Memory B cell (primary cell): ENCODE data around the gene IRX6.

Experiments used
- ATAC-seq: fragments of 150-1000 bp; cut with Tn5 transposase; 2 replicates; pipeline ENCODE4 v1.10.0; 2021; ENCODE audit warnings: low read depth, mild to moderate bottlenecking, moderate library complexity
- DNase-seq, 2 donors: peaks; one replicate each; pipeline ENCODE4 v3.0.0; 2022; ENCODE audit warnings: low spot score in 2 of 2
- H3K27ac Mint-ChIP-seq: one replicate; pipeline ENCODE4 v1.8.0; 2022; ENCODE audit warnings: mild to moderate bottlenecking, moderate library complexity, mixed read lengths
- H3K27me3 Mint-ChIP-seq: one replicate; pipeline ENCODE4 v1.8.0; 2022; ENCODE audit warnings: mixed read lengths
- H3K36me3 Mint-ChIP-seq: one replicate; pipeline ENCODE4 v1.8.0; 2022; ENCODE audit warnings: mild to moderate bottlenecking, mixed read lengths
- H3K4me1 Mint-ChIP-seq: one replicate; pipeline ENCODE4 v1.8.0; 2022; ENCODE audit warnings: mixed read lengths
- H3K4me3 Mint-ChIP-seq: one replicate; pipeline ENCODE4 v1.8.0; 2022; ENCODE audit warnings: mild to moderate bottlenecking, moderate library complexity, mixed read lengths
- H3K9me3 Mint-ChIP-seq: one replicate; pipeline ENCODE4 v1.8.0; 2022; ENCODE audit warnings: mixed read lengths

Gene IRX6

GRCh38 chr16:55294931-55295342 lies 29.1 kb upstream of the IRX6 start:
- ATAC-seq (no peak), DNase-seq (no peak)
- no peak overlapping the region for H3K27ac Mint-ChIP-seq
- H3K36me3 Mint-ChIP-seq, result no peaks in the 10 kb centered on the region
- H3K27me3 Mint-ChIP-seq, result no peaks in the 10 kb centered on the region
- no peak overlapping the region for H3K4me3 Mint-ChIP-seq
- peaks cover 2% of the 10 kb centered on the region for H3K9me3 Mint-ChIP-seq
- no peaks in the 10 kb centered on the region for H3K4me1 Mint-ChIP-seq

GRCh38 chr16:55297062-55297909 lies 26.7 kb upstream of the IRX6 start:
- DNase-seq (no peak), ATAC-seq (no peak)
- Mint-ChIP-seq H3K4me1 (no peaks in the 10 kb centered on the region), H3K27ac (no peak overlapping the region), H3K27me3 (no peaks in the 10 kb centered on the region), H3K9me3 (peaks cover 2% of the 10 kb centered on the region), H3K36me3 (no peaks in the 10 kb centered on the region), H3K4me3 (no peak overlapping the region)

GRCh38 chr16:55297910-55298479 lies 26.0 kb upstream of the IRX6 start:
- Mint-ChIP-seq H3K27ac (no peak overlapping the region), H3K4me3 (no peak overlapping the region), H3K9me3 (peaks cover 2% of the 10 kb centered on the region), H3K36me3 (no peaks in the 10 kb centered on the region), H3K4me1 (no peaks in the 10 kb centered on the region), H3K27me3 (peaks cover 3% of the 10 kb centered on the region)
- ATAC-seq, result no peak
- no peak for DNase-seq

DNA sequence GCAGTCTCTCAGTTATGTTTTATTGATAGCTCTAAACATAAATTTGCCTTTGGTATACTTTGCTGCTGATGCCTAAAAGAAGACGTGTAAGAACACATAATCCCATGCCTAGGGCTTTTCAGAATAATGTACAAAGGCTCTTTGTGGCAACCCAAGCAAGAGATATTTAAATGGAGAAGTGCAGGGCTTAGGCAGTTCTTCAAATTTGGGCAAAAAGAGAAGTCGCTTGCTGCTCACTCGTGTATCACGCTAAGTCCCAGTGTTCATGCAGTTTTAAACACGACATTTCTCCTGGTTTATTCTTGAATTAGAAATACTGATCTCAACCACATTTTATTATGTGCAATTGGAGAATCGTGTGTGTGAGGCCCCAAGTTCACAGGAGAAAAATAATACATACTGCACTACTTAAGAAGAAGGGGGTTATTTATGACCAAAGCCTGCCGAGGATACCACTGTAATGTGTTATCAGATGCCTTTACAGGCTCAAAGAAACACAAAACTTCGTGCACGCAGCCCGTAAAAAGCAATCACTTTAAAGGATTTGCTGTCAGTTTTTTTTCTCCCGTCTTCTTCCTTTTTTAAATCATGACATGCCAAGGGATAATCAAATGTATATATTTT lies 22.5 kb upstream of the IRX6 start:
- Mint-ChIP-seq H3K9me3 (peaks cover 2% of the 10 kb centered on the region), H3K27ac (no peak overlapping the region), H3K27me3 (peaks cover 3% of the 10 kb centered on the region), H3K36me3 (no peaks in the 10 kb centered on the region), H3K4me1 (no peaks in the 10 kb centered on the region), H3K4me3 (no peak overlapping the region)
- ATAC-seq, result no peak
- DNase-seq, result no peak

GRCh38 chr16:55302635-55303034 lies 21.4 kb upstream of the IRX6 start:
- no peak for ATAC-seq
- Mint-ChIP-seq H3K4me3 (no peak overlapping the region), H3K27ac (no peak overlapping the region), H3K9me3 (peaks cover under 1% of the 10 kb centered on the region), H3K27me3 (peaks cover 3% of the 10 kb centered on the region), H3K36me3 (no peaks in the 10 kb centered on the region), H3K4me1 (no peaks in the 10 kb centered on the region)
- no peak for DNase-seq

- no peak for ATAC-seq
- H3K4me1 Mint-ChIP-seq, result no peaks in the 10 kb centered on the region
Measured at GRCh38 chr16:55308973-55309372, 15.0 kb upstream of the IRX6 start.

GRCh38 chr16:55322327-55322726 lies 1.7 kb upstream of the IRX6 start:
- Mint-ChIP-seq H3K27ac (no peak overlapping the region), H3K4me3 (no peak overlapping the region), H3K36me3 (no peaks in the 10 kb centered on the region), H3K27me3 (peaks cover 10% of the 10 kb centered on the region), H3K4me1 (no peaks in the 10 kb centered on the region), H3K9me3 (peaks cover 2% of the 10 kb centered on the region)
- DNase-seq (no peak), ATAC-seq (no peak)

More at GRCh38 chr16:55308973-55309372, 15.0 kb upstream of the IRX6 start:
- H3K27ac Mint-ChIP-seq, result no peak overlapping the region
- no peaks in the 10 kb centered on the region for H3K36me3 Mint-ChIP-seq
- DNase-seq, result no peak
- H3K9me3 Mint-ChIP-seq, result peaks cover 4% of the 10 kb centered on the region
- H3K4me3 Mint-ChIP-seq, result no peak overlapping the region
- no peaks in the 10 kb centered on the region for H3K27me3 Mint-ChIP-seq

DNA sequence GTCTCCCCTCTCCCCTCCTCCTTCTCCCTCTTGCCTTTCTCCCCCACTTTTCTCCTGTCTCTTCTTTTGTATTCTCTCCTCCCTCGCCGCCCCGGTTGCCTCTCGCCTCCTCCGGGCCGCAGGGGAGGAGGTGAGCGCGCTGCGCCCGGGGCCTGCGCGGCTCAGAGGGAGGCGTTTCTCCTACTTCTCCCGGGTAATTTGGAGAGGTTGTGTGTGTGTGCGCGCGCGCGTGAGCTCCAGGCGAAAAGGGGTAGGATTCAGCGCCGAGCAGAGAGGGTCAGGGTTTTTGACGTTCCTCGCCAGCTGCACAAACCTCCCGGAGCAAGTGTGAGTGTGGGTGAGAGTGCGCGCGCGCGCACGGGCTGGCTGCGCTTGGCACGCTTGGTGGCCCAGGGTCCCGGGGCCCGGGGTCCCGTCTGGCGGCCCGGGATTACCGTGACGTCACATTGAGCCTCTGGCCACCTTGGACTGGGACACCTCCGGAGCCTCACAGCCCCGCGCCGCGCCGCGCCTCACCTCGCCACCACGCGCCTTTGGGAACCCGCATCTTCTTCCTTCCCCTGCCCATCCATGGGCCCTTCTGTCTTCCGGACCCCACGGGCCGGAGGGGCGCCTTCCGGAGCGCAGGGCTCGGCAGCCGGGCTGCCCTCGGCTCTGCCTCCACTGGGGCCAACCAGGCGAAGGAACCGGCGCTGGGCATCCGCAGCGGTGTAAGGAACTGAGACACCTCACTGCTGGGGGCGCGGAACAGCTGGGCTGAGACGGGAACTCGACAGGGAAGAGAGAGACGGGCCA lies 479 bp downstream of the IRX6 start:
- Mint-ChIP-seq H3K27me3 (peaks cover 15% of the 10 kb centered on the region), H3K36me3 (no peaks in the 10 kb centered on the region), H3K4me3 (no peak overlapping the region), H3K9me3 (peaks cover 2% of the 10 kb centered on the region), H3K4me1 (no peaks in the 10 kb centered on the region), H3K27ac (no peak overlapping the region)
- DNase-seq (no peak), ATAC-seq (no peak)

- no peaks in the 10 kb centered on the region for H3K4me1 Mint-ChIP-seq
- H3K4me3 Mint-ChIP-seq, result no peak overlapping the region
- DNase-seq (no peak), ATAC-seq (no peak)
- no peak overlapping the region for H3K27ac Mint-ChIP-seq
- H3K36me3 Mint-ChIP-seq, result no peaks in the 10 kb centered on the region
- H3K9me3 Mint-ChIP-seq, result peaks cover 2% of the 10 kb centered on the region
- peaks cover 18% of the 10 kb centered on the region for H3K27me3 Mint-ChIP-seq
Measured at GRCh38 chr16:55325080-55325447, 1.1 kb downstream of the IRX6 start.

- H3K36me3 Mint-ChIP-seq, result no peaks in the 10 kb centered on the region
- peaks cover 22% of the 10 kb centered on the region for H3K27me3 Mint-ChIP-seq
- no peak overlapping the region for H3K4me3 Mint-ChIP-seq
- peaks cover 2% of the 10 kb centered on the region for H3K4me1 Mint-ChIP-seq
- peaks cover 2% of the 10 kb centered on the region for H3K9me3 Mint-ChIP-seq
- no peak overlapping the region for H3K27ac Mint-ChIP-seq
- DNase-seq (no peak), ATAC-seq (no peak)
Measured at GRCh38 chr16:55325458-55326109, 1.6 kb downstream of the IRX6 start.

- Mint-ChIP-seq H3K4me3 (no peak overlapping the region), H3K9me3 (peaks cover 2% of the 10 kb centered on the region), H3K27ac (no peak overlapping the region), H3K36me3 (no peaks in the 10 kb centered on the region), H3K4me1 (peaks cover 3% of the 10 kb centered on the region), H3K27me3 (peaks cover 25% of the 10 kb centered on the region)
- ATAC-seq (no peak), DNase-seq (no peak)
Measured at GRCh38 chr16:55326261-55327092, 2.5 kb downstream of the IRX6 start.

DNA sequence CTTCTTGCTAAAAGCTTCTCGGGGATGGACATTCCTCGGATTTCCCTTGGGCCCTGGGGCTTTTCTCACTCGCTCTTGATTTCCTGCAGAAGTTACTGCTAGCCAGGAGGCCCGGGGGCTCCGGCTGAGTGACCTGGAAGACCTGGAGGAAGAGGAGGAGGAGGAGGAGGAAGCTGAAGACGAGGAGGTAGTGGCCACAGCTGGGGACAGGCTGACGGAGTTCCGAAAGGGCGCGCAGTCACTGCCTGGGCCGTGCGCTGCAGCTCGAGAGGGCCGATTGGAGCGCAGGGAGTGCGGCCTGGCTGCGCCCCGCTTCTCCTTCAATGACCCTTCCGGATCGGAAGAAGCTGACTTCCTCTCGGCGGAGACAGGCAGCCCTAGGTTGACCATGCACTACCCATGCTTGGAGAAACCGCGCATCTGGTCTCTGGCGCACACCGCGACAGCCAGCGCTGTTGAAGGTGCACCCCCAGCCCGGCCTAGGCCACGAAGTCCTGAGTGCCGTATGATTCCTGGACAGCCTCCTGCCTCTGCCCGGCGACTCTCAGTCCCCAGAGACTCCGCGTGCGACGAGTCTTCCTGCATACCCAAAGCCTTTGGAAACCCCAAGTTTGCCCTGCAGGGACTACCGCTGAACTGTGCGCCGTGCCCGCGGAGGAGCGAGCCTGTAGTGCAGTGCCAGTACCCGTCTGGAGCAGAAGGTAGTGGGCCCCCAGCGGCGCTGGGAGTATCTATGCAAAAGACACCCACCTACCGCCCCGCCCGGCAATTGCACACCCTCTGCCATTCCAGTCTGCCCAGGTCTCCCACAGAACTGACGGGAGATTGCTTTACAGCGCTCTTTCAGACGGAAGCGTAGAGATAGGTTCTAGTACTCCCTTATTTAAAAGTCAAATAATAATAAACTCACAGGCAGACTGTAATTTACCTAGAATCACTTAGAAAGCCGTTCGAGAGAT lies 4.9 kb downstream of the IRX6 start:
- Mint-ChIP-seq H3K4me3 (no peak overlapping the region), H3K27me3 (peaks cover 28% of the 10 kb centered on the region), H3K4me1 (peaks cover 3% of the 10 kb centered on the region), H3K27ac (no peak overlapping the region), H3K36me3 (no peaks in the 10 kb centered on the region), H3K9me3 (peaks cover 2% of the 10 kb centered on the region)
- no peak for ATAC-seq
- DNase-seq, result no peak
